Hepatocyte (in vitro differentiated cells): ENCODE measurements around the gene IGFL1. TPM values are rescaled to one million over a fixed set of nuclear protein-coding genes. Genes with fewer than 3 reads are reported as not detected.

Source experiments
- DNase-seq: peaks from one replicate; pipeline ENCODE4 v3.0.0-alpha.2; 2016; ENCODE audit warnings: low spot score
- H2AFZ ChIP-seq: fragments of 200-600 bp; sonication (generic); 2 replicates; pipeline ENCODE4 v1.6.0; 2016; ENCODE audit warnings: antibody characterized with exemption, mild to moderate bottlenecking
- H3K27ac ChIP-seq: fragments of 200-600 bp; sonication (generic); 2 replicates; pipeline ENCODE4 v1.5.1; 2016; ENCODE audit warnings: mild to moderate bottlenecking
- H3K27me3 ChIP-seq: fragments of 200-600 bp; sonication (generic); 2 replicates; pipeline ENCODE4 v1.6.1; 2016
- H3K36me3 ChIP-seq: fragments of 200-600 bp; sonication (generic); replicated peaks from 2 replicates; pipeline ENCODE4 v1.5.1; 2016; ENCODE audit warnings: low read depth; ENCODE audit not compliant: insufficient read depth
- H3K4me1 ChIP-seq: fragments of 200-600 bp; sonication (generic); 2 replicates; pipeline ENCODE4 v1.5.1; 2016; ENCODE audit warnings: mild to moderate bottlenecking, moderate library complexity; ENCODE audit not compliant: insufficient read depth
- H3K4me2 ChIP-seq: fragments of 200-600 bp; sonication (generic); 2 replicates; pipeline ENCODE4 v1.6.0; 2016
- H3K4me3 ChIP-seq: fragments of 200-600 bp; sonication (generic); 2 replicates; pipeline ENCODE4 v1.5.1; 2016; ENCODE audit warnings: mild to moderate bottlenecking
- H3K79me2 ChIP-seq: fragments of 200-600 bp; sonication (generic); 2 replicates; pipeline ENCODE4 v1.6.0; 2017; ENCODE audit warnings: mild to moderate bottlenecking
- H3K9me2 ChIP-seq: fragments of 200-600 bp; sonication (generic); replicated peaks from 2 replicates; pipeline ENCODE4 v1.6.0; 2017; ENCODE audit warnings: mild to moderate bottlenecking; ENCODE audit not compliant: insufficient read depth
- H3K9me3 ChIP-seq: fragments of 200-600 bp; sonication (generic); 2 replicates; pipeline ENCODE4 v1.5.1; 2016; ENCODE audit warnings: low read depth, mild to moderate bottlenecking
- H4K20me1 ChIP-seq: fragments of 200-600 bp; sonication (generic); 2 replicates; pipeline ENCODE4 v1.6.0; 2016; ENCODE audit warnings: mild to moderate bottlenecking; ENCODE audit not compliant: insufficient read depth, poor library complexity, severe bottlenecking
- CTCF ChIP-seq: fragments of 200-600 bp; sonication (generic); IDR thresholded peaks from 2 replicates; pipeline ENCODE4 v1.5.1; 2016; ENCODE audit warnings: antibody characterized with exemption, mild to moderate bottlenecking; ENCODE audit not compliant: poor library complexity
- EZH2 ChIP-seq: fragments of 200-600 bp; sonication (generic); IDR thresholded peaks from 2 replicates; pipeline ENCODE4 v1.6.1; 2016; ENCODE audit warnings: antibody characterized with exemption, mild to moderate bottlenecking, borderline replicate concordance
- EZH2phosphoT487 ChIP-seq: fragments of 200-600 bp; sonication (generic); IDR thresholded peaks from one replicate; pipeline ENCODE4 v1.6.1; 2018; ENCODE audit warnings: antibody characterized with exemption, mild to moderate bottlenecking, low read depth, moderate library complexity; ENCODE audit not compliant: unreplicated experiment, severe bottlenecking
- WGBS: methylation state at CpG from one replicate; pipeline ENCODE4 v1.1.6; 2016; ENCODE audit warnings: low lambda C conversion rate; ENCODE audit errors: missing lambda C conversion rate; 5-methylcytosine and 5-hydroxymethylcytosine counted together
- polyA plus RNA-seq: library from polyadenylated mRNA; unstranded; fragments of >200 nt; fragmentation: Nextera tagmentation; extraction: Ambion mirVana; gene quantifications from 2 replicates; pipeline ENCODE4 v1.2.1, GENCODE V29; 2016
- total RNA-seq: library from RNA; depleted of rRNA; stranded (reverse); fragments of >200 nt; gene quantifications from 2 replicates; pipeline ENCODE4 v1.2.3, GENCODE V29; 2014

Gene IGFL1
- not detected in 2 replicates for total RNA-seq
- not detected in 2 replicates for polyA plus RNA-seq

GRCh38 chr19:46229442-46229841 lies at the start of gene IGFL1:
TSS of gene IGFL1 (plus strand) at chr19:46229742. CDS start at chr19:46229775, 33 bp downstream.
- Histone ChIP-seq H3K27me3 (peaks cover 18% of the 10 kb centered on the region), H3K36me3 (no peaks in the 10 kb centered on the region), H3K4me2 (no peak within 1 kb of the TSS), H3K9me2 (no peaks in the 10 kb centered on the region), H3K79me2 (no peaks in the 10 kb centered on the region), H3K4me3 (no peak within 1 kb of the TSS), H3K27ac (no peak within 1 kb of the TSS), H4K20me1 (no peaks in the 10 kb centered on the region), H3K9me3 (no peaks in the 10 kb centered on the region), H2AFZ (no peak within 1 kb of the TSS), H3K4me1 (no peaks in the 10 kb centered on the region)
- TF ChIP-seq CTCF (no peak), EZH2 (no peak), EZH2phosphoT487 (no peak)
- DNase-seq: no peak
- 81% methylated on average over 6 of the region's 6 CpGs for WGBS

GRCh38 chr19:46180701-46181387 lies 48.7 kb upstream of the IGFL1 start:
- 85% methylated on average over 5 of the region's 5 CpGs for WGBS

GRCh38 chr19:46181388-46181779 lies 48.2 kb upstream of the IGFL1 start:
- H3K4me3 ChIP-seq: no peak overlapping the region
- H3K36me3 ChIP-seq: no peaks in the 10 kb centered on the region
- H3K4me1 ChIP-seq: no peaks in the 10 kb centered on the region
- no peaks in the 10 kb centered on the region for H3K27me3 ChIP-seq
- H3K4me2 ChIP-seq: no peak overlapping the region
- no peaks in the 10 kb centered on the region for H3K9me3 ChIP-seq
- no peak overlapping the region for H2AFZ ChIP-seq
- DNase-seq: no peak
- H4K20me1 ChIP-seq: no peaks in the 10 kb centered on the region
- no peaks in the 10 kb centered on the region for H3K79me2 ChIP-seq
- 61% methylated on average over 6 of the region's 6 CpGs for WGBS
- no peaks in the 10 kb centered on the region for H3K9me2 ChIP-seq
- TF ChIP-seq CTCF: no peak
- no peak for TF ChIP-seq EZH2phosphoT487
- TF ChIP-seq EZH2: no peak
- H3K27ac ChIP-seq: no peak overlapping the region

More at GRCh38 chr19:46180701-46181387, 48.7 kb upstream of the IGFL1 start:
- no peak for DNase-seq
- no peak overlapping the region for H3K4me3 ChIP-seq
- no peaks in the 10 kb centered on the region for H3K27me3 ChIP-seq
- no peaks in the 10 kb centered on the region for H3K9me2 ChIP-seq
- H3K4me2 ChIP-seq: no peak overlapping the region
- H3K9me3 ChIP-seq: no peaks in the 10 kb centered on the region
- no peaks in the 10 kb centered on the region for H3K4me1 ChIP-seq
- H3K27ac ChIP-seq: no peak overlapping the region
- no peak overlapping the region for H2AFZ ChIP-seq
- no peaks in the 10 kb centered on the region for H4K20me1 ChIP-seq
- H3K79me2 ChIP-seq: no peaks in the 10 kb centered on the region
- TF ChIP-seq EZH2phosphoT487 (no peak), EZH2 (no peak), CTCF (no peak)
- H3K36me3 ChIP-seq: no peaks in the 10 kb centered on the region
